ENCODE results near the gene SAE1.

Gene SAE1

DNA sequence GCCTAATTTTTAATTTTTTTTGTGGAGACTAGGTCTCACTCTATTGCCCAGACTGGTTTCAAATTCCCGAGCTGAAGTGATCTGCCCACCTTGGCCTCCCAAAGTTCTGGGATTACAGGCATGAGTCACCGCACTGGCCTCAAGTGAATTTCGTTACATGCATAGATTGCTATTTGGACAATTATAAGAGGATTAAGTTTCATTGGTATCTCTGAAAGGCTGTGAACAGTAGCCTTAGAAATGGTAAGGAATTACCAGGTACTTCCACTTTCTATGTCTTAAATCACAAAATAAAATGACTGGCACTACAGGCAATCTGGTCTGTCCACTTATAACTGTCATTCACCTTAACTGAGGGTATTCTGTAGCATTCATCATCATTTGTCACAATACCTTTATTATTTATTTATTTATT lies 122.8 kb downstream of the SAE1 start:
- Mint-ChIP-seq H3K27ac (peak overlapping the region in 1 of 3 experiments; percentile 68), H3K4me1 (peaks cover 12% of the 10 kb centered on the region), H3K9me3 (no peaks in the 10 kb centered on the region), H3K36me3 (ENCODE audit: low read depth) (peaks cover 10% of the 10 kb centered on the region), H3K27me3 (ENCODE audit: low read depth) (no peaks in the 10 kb centered on the region), H3K4me3 (peak overlapping the region in 1 of 3 experiments; percentile 43)
- TF ChIP-seq, protein P1, sequence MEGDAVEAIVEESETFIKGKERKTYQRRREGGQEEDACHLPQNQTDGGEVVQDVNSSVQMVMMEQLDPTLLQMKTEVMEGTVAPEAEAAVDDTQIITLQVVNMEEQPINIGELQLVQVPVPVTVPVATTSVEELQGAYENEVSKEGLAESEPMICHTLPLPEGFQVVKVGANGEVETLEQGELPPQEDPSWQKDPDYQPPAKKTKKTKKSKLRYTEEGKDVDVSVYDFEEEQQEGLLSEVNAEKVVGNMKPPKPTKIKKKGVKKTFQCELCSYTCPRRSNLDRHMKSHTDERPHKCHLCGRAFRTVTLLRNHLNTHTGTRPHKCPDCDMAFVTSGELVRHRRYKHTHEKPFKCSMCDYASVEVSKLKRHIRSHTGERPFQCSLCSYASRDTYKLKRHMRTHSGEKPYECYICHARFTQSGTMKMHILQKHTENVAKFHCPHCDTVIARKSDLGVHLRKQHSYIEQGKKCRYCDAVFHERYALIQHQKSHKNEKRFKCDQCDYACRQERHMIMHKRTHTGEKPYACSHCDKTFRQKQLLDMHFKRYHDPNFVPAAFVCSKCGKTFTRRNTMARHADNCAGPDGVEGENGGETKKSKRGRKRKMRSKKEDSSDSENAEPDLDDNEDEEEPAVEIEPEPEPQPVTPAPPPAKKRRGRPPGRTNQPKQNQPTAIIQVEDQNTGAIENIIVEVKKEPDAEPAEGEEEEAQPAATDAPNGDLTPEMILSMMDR (IDR thresholded peaks at IDR 0.05; ENCODE audit: unreplicated experiment in 3 of 3), result no peak

DNA sequence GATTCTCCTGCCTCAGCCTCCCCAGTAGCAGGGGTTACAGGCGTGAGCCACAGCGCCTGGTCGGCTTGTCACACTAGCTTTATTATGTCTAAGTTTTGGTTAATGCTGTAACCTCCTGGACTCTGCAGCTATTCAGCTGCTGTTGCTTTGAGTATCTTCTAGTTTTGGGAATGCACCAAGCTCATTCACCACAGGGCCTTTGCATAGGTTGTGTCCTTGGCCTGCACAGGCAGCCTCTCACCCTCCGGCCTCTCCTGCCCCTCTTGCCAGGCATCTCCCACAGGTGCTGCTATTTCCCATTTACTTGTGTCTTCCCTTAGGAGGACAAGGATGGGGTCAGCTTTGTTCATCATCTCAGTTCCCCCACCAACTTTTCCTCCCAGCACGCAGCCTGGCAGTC lies 123.3 kb downstream of the SAE1 start:
- Mint-ChIP-seq H3K36me3 (ENCODE audit: low read depth) (peaks cover 14% of the 10 kb centered on the region), H3K27ac (peak overlapping the region in 1 of 3 experiments; percentile 33)

DNA sequence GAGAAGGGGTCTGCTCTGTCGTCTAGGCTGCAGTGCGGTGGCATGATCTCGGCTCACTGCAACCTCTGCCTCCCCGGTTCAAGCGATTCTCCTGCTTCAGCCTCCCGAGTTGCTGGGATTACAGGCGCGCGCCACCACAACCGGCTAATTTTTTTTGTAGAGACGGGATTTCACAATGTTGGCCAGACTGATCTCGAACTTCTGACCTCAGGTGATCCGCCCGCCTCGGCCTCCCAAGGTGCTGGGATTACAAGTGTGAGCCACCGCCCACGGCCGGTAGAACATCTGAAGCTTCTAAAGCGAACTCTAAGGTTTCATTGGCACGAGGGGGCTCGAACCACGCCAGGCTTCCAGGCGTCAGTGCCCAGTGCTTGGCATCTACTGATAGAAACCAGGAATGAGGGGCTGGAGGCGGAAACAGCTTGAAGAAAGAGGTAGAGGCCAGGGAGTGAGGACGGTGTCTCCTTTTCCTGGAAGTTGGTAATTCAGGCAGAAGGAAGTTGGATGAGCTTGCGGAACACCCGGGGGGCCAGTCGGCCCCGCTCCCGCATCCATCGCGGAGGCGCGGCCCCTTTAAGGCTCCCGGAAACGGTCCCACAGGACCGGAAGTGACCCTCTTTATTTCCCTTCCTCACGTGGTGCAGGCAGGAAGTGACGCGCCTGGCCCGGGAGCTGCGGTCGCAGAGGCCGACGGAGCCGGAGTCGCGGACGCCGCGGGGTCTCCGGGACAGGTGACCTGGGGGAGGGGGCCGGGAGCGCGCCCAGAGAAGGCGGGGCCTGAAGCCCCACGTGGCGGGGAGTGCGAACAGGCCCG lies 125.5 kb downstream of the SAE1 start, which contains the start of gene CCDC9:
TSS of gene CCDC9 (plus strand) at position 647 of the 814 bp plus-strand sequence. CDS start 1,876 bp downstream, outside the sequence.
- peak within 1 kb of the TSS; percentile 89 to 92 (median 91) for H3K4me3 Mint-ChIP-seq
- peak within 1 kb of the TSS; percentile 96 to 97 (median 97) for H3K27ac Mint-ChIP-seq
- H3K4me1 Mint-ChIP-seq, result peaks cover 29% of the 10 kb centered on the region
- TF ChIP-seq, protein P1 (IDR thresholded peaks at IDR 0.05; ENCODE audit: unreplicated experiment in 3 of 3), result no peak
- H3K36me3 Mint-ChIP-seq (ENCODE audit: low read depth), result peaks cover 33% of the 10 kb centered on the region
- H3K27me3 Mint-ChIP-seq (ENCODE audit: low read depth), result no peaks in the 10 kb centered on the region
- no peaks in the 10 kb centered on the region for H3K9me3 Mint-ChIP-seq

More for the DNA sequence above, 123.3 kb downstream of the SAE1 start:
- Mint-ChIP-seq H3K9me3 (no peaks in the 10 kb centered on the region), H3K4me1 (peaks cover 17% of the 10 kb centered on the region), H3K27me3 (ENCODE audit: low read depth) (no peaks in the 10 kb centered on the region), H3K4me3 (peak overlapping the region in 1 of 3 experiments; percentile 38)
- TF ChIP-seq, protein P1 (IDR thresholded peaks at IDR 0.05; ENCODE audit: unreplicated experiment in 3 of 3), result no peak

DNA sequence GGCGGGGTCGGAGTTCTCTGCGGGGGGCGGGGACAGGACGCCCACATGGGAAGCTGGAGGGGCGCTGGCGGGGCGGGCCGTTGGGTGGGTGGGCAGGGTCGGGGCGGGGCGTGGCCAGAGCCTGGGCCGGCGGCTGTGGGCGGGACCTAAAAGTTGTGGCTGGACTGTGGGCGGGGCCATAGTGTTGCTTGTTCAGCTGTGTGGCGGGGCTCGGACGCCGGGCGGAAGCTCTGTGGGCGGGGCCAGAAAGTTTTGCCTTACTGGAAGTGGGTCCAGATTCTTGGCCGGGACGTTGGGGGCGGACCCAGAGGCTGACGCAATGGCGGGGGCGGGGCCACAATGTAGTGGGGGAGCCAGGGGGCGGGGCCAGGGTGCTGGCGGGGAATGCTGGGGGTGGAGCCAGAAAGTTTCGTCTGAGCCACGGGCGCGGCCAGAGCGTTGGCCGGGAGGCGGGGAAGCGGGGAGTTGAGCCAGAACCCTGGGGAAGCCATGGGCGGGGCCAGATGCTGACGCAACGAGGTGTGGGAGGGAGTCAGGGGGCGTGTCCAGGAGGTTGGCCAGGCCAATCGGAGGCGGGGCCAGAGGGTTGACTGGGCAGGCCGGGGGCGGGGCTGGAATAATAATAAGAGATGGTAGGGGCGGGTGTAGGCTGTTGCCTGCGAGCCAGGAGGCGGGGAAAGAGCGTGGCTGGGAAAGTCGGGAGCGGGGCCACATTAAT lies 126.2 kb downstream of the SAE1 start:
- H3K27ac Mint-ChIP-seq, result peak overlapping the region; percentile 96 to 97 (median 97)

DNA sequence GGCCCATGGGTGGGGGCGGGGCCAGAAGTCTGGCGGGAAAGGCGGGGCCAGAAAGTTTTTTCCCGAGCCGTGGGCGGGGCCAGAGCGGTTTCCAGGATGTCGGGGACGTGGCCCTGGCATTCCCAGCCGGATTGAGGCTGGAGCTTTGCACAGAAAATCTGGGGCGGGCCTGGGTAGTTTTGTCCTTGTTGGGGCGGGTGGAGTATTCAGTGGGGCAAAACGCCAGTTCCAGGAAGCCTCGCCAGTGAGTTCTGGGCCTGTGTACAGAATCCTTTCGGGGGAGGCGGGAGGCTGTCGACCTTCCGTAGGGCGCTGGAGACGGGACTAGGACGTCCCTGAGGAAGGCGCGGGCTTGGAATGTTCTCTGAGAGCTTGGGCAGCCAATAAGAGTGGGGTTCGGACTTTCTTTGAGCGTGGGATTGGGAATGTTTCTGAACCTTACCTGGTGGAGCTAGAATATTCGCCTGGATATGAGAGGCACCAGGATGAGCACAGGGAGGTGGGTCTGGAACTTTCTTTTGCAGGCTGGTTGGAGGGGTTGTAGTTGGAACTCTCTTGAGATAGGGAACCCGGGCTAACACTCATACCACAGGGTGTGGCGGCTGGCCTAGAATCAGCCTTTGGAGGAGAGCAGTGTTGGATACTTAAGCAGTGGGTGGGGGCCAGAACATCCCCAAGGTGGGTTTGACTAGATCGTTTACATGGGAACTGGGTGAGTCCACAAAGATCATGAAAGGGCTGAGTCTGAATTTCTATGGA lies 127.0 kb downstream of the SAE1 start:
- peak overlapping the region; percentile 87 to 92 (median 89) for H3K4me3 Mint-ChIP-seq
- no peaks in the 10 kb centered on the region for H3K9me3 Mint-ChIP-seq
- TF ChIP-seq, protein P1 (IDR thresholded peaks at IDR 0.05; ENCODE audit: unreplicated experiment in 3 of 3), result no peak
- H3K27me3 Mint-ChIP-seq (ENCODE audit: low read depth), result no peaks in the 10 kb centered on the region
- H3K27ac Mint-ChIP-seq, result peak overlapping the region; percentile 96 to 97 (median 97)
- peaks cover 41% of the 10 kb centered on the region for H3K36me3 Mint-ChIP-seq (ENCODE audit: low read depth)
- H3K4me1 Mint-ChIP-seq, result peaks cover 29% of the 10 kb centered on the region

More for the DNA sequence above, 126.2 kb downstream of the SAE1 start:
- Mint-ChIP-seq H3K4me3 (peak overlapping the region; percentile 87 to 92 (median 91)), H3K36me3 (ENCODE audit: low read depth) (peaks cover 37% of the 10 kb centered on the region), H3K27me3 (ENCODE audit: low read depth) (no peaks in the 10 kb centered on the region), H3K4me1 (peaks cover 29% of the 10 kb centered on the region), H3K9me3 (no peaks in the 10 kb centered on the region)
- TF ChIP-seq, protein P1 (IDR thresholded peaks at IDR 0.05; ENCODE audit: unreplicated experiment in 3 of 3), result no peak

All from nephron (organoid).